GM18868 (cell line): ENCODE measurements around the gene PLEKHG7.
A peak's percentile ranks its signal among the peaks of the same experiment; 100 is the strongest.
"Not testable (repeated sequence)": the region's sequence is repeated elsewhere in the genome, so short reads cannot be mapped to it uniquely, and the experiment has no call there.

ENCODE experiments used
- ATAC-seq: cut with Tn5 transposase; IDR thresholded peaks from one replicate; pipeline ENCODE4 v1.9.1; 2021; ENCODE audit warnings: mild to moderate bottlenecking, moderate library complexity; ENCODE audit not compliant: unreplicated experiment

PLEKHG7 gene

GRCh38 chr12:92745856-92746550, 43.2 kb downstream of the PLEKHG7 start:
- ATAC-seq = no peak

DNA sequence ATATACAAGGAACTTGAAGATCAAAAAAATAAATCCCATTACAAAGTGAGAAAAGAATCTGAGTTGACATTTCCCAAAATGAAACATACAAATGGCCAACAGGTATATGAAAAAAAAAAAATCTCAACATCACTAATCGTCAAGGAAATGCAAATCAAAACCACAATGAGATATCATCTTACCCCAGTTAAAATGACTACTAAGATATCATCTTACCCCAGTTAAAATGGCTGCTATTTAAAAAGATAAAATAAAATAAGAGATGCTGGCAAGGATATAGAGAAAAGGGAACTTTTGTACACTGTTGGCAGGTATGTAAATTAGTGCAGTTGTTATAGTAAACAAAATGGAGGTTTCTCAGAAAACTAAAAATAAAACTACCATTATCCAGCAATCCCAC, 44.4 kb downstream of the PLEKHG7 start:
- no peak for ATAC-seq

- not testable (repeated sequence) for ATAC-seq
Observed at GRCh38 chr12:92749691-92750090, 46.9 kb downstream of the PLEKHG7 start.

GRCh38 chr12:92753976-92754885, 51.4 kb downstream of the PLEKHG7 start:
- ATAC-seq = no peak

DNA sequence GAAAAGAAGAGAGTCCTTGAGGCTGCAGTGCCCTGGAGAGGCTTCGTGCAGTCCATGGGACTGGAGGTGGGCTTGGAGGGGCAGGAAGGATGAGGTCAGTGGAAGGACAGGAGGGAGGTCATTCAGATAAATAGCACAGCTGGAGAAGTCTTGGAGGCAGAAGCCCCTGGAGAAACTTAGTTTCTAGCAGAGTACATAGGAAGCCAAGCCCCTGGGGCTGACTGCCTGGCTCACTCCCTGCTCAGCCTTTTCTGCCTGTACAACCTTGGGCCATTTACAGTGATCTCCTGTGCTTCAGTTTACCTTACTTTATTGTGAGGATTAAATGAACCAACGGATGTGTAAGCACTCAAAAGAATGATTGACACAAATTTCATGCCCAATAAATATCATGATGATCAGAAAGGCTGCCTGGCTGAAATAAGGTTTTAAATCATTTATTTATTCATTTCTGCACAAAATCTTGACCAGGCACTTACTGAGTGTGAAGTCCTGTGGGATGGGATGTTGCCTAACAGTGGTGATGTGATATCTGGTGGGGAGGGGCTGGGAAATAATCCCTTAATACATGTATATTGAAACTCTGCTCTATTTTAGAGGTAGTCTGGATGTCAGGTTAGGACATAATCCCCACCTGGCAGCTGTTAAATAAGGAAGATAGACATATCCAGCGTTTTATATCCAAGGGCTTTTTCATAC, 54.3 kb downstream of the PLEKHG7 start:
- no peak for ATAC-seq

- ATAC-seq = no peak
Observed at GRCh38 chr12:92757597-92758121, 54.9 kb downstream of the PLEKHG7 start.

- no peak for ATAC-seq
Observed at GRCh38 chr12:92759634-92760268, 57.0 kb downstream of the PLEKHG7 start.

- no peak for ATAC-seq
Observed at GRCh38 chr12:92762773-92763172, 60.0 kb downstream of the PLEKHG7 start.

DNA sequence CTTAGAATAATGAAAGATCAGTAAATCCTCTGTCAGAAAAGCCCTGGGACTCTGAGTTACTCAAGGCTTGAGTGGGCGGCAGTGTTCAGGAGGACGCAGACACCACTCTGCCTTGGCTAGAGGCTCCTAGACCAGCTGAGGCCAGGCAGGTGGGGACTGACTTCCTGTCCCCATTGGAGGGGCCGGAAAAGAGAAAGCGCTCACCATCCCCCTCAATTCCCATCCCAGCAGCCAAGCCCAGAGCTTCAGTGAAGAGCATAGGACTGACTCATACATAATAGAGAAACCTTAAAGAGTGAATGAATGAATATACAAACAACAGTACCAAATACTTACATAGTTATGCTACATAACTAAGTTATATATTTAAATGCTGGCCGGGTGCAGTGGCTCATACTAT, 62.0 kb downstream of the PLEKHG7 start:
- ATAC-seq = no peak

- no peak for ATAC-seq
Observed at GRCh38 chr12:92765871-92766270, 63.1 kb downstream of the PLEKHG7 start.

DNA sequence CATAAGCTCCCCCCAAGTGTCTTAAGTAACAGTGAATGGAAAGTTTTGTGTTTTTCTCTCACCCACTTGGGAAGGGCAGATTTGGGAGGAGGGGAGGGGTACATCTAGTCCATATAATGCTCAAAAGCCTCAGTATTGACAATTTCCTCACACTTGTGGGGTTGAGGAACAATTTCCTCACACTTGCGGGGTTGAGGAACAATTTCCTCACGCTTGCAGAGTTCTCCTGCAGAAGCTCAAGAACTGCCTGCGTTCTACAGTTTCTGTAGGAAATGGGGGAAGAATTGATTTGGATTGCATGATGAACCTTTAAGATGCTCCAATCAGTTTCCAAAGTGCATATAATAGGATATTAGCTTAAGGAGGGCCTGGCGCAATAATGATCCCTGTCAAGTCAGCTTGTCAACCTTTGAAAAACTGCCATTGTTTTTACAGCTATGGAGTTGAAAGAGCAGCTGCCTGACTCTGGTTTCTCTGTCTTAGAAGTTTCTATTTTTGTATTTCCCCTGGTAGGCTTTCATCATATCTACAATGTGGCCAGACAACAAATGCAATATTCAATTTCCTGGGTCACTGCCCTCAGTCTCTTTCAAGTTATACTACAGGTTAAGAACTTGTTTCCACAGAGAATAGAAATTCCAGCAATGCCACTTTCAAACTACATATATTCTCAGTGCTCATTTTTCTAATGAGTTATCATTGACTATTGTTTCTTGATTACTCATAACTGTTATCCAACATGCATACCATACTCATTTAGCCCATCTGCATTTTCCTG, 66.5 kb downstream of the PLEKHG7 start:
- ATAC-seq = peak; percentile 81

DNA sequence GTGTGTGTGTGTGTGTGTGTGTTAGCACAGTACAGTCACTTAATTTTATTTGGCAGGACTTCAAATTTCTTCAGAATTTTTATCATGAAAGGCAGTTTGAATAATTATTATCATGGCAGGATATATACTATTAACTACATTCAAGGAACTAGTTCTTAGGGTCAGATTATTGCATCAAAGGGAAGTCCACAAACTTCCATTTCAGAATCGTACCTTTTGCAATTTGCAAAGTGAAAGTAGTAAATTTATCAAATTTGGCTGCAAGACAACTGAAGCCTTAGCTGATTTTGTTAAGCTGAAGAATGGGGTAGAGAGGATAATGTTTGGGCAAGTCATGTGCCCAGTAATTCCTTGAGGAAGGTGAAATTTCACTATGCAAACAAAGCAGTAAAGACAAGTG, 68.2 kb downstream of the PLEKHG7 start:
- no peak for ATAC-seq

DNA sequence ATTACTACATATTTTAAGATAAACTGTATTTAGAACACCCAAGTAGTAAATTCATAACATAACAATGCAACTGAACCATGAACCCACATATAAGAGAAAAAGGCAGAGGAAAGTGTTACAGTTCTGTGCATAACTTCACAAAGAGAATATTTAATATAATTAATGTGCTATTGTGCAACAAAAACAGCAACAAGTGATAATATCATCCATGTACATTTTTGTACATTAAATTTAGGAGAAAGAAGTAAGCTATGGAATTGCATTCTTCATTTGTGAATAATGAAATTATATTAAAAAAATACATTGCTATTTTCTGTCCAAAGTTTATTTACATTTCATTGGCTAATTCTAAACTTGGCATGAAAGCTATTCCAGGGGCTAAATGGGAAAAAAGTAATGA, 72.6 kb downstream of the PLEKHG7 start:
- ATAC-seq = no peak

- ATAC-seq = no peak
Observed at GRCh38 chr12:92778525-92778924, 75.7 kb downstream of the PLEKHG7 start.

- no peak for ATAC-seq
Observed at GRCh38 chr12:92779902-92780301, 77.1 kb downstream of the PLEKHG7 start.

- no peak for ATAC-seq
Observed at GRCh38 chr12:92784356-92784755, 81.6 kb downstream of the PLEKHG7 start.

DNA sequence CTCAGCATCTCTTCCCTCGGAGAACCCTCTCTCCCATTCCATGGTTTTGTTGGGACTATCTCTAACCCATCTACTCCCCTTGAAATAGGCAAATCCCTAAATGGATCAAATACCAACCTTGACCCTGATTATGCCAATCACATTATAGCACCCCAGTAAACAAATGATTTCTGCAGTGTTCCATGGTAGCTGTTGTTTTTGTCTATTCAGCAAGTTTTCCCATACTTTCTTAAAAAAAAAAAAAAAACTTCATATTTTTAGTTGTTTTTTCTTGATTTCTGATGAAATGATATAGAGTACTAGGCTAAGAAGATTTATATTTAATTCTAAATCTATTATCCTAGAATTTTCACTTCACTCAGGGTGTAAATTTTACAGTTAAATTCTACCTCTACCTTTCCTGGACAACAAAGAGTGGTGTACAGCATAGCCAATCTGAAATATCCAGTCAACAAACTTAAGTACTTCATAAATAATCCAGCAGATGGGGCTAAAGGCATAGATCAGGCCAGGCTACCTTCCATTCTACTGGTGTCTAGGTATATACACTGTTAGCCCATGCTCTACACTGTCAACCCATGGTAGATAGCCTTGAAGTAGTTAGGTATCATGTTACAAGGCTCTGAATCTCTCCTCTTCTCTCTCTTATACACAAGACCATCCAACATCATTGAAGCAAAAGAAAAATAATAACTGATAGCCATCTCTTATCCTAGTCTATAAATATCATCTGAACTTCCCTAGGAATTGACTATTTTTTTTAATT, 82.2 kb downstream of the PLEKHG7 start:
- peak; percentile 97 for ATAC-seq

GRCh38 chr12:92785563-92785950, 82.8 kb downstream of the PLEKHG7 start:
- ATAC-seq = no peak

GRCh38 chr12:92786045-92786444, 83.3 kb downstream of the PLEKHG7 start:
- ATAC-seq = no peak
